Hematopoietic multipotent progenitor cell treated with erythropoietin and hydrocortisone succinate and interleukin-3 and kit ligand, for 15 days (in vitro differentiated cells): ENCODE results near the gene DBN1.
A peak's percentile ranks its signal among the peaks of the same experiment; 100 is the strongest.

Experiments used
- DNase-seq: peaks from one replicate; pipeline ENCODE4 v3.0.0-alpha.2; 2015; ENCODE audit warnings: low spot score

Gene DBN1

GRCh38 chr5:177472460-177473442 lies 683 bp downstream of the DBN1 start:
- no peak for DNase-seq

GRCh38 chr5:177471610-177472356 lies 1.7 kb downstream of the DBN1 start:
- no peak for DNase-seq

- no peak for DNase-seq
Measured at GRCh38 chr5:177470759-177471536, 2.5 kb downstream of the DBN1 start.

GRCh38 chr5:177469750-177470525 lies 3.5 kb downstream of the DBN1 start:
- no peak for DNase-seq

- DNase-seq, result no peak
Measured at GRCh38 chr5:177468685-177469628, 4.5 kb downstream of the DBN1 start.

GRCh38 chr5:177468329-177468684 lies 5.1 kb downstream of the DBN1 start:
- no peak for DNase-seq

GRCh38 chr5:177467436-177467835 lies 6.0 kb downstream of the DBN1 start:
- DNase-seq, result no peak

- no peak for DNase-seq
Measured at GRCh38 chr5:177466861-177467260, 6.6 kb downstream of the DBN1 start.

- DNase-seq, result no peak
Measured at GRCh38 chr5:177465044-177465443, 8.4 kb downstream of the DBN1 start.

GRCh38 chr5:177462021-177462670 lies 11.3 kb downstream of the DBN1 start:
- no peak for DNase-seq

- no peak for DNase-seq
Measured at GRCh38 chr5:177459819-177460628, 13.4 kb downstream of the DBN1 start.

- no peak for DNase-seq
Measured at GRCh38 chr5:177459357-177459756, 14.1 kb downstream of the DBN1 start.

GRCh38 chr5:177458912-177459350 lies 14.5 kb downstream of the DBN1 start:
- DNase-seq, result no peak

- no peak for DNase-seq
Measured at GRCh38 chr5:177457852-177458681, 15.4 kb downstream of the DBN1 start.

- peak; percentile 87 for DNase-seq
Measured at GRCh38 chr5:177456976-177457851, 16.2 kb downstream of the DBN1 start.

- no peak for DNase-seq
Measured at GRCh38 chr5:177456591-177456964, 16.9 kb downstream of the DBN1 start.
